ENCODE measurements around the gene WNT5B.

Gene WNT5B

GRCh38 chr12:1630827-1631591 is 2.0 kb downstream of the WNT5B start:
- DNase-seq, result no peak

DNA sequence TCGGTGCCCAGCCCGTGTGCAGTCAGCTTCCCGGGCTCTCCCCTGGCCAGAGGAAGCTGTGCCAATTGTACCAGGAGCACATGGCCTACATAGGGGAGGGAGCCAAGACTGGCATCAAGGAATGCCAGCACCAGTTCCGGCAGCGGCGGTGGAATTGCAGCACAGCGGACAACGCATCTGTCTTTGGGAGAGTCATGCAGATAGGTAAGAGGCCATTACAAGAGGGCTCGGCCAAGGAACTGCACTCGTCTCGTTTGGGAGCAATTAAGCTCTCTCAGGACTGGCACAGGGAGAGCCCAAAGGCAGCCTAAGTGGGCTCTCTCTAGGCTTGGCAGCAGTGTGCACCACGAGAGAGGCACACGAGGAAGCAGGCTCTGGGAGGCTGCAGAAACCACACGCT is 3.7 kb downstream of the WNT5B start:
- no peak for DNase-seq

DNA sequence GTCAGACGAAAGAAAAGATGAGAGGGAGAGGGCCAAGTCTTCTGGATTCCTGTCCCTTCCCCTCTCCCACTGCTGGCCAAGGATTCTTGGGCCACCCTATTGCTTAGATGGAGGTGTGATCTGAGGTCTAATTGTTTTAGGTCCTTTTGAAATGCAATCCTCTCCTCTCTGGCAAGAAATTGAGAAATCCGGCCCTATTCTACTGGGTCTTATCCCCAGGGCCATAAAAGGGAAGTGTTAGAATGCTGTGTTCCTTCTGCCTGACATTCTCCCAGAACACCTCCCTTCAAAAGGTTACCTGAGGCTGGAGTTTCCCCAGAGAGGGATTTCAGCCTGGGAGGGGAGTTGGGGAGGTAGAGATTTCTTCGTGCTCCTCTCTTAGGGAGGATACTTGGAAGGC is 4.4 kb downstream of the WNT5B start:
- DNase-seq, result no peak

DNA sequence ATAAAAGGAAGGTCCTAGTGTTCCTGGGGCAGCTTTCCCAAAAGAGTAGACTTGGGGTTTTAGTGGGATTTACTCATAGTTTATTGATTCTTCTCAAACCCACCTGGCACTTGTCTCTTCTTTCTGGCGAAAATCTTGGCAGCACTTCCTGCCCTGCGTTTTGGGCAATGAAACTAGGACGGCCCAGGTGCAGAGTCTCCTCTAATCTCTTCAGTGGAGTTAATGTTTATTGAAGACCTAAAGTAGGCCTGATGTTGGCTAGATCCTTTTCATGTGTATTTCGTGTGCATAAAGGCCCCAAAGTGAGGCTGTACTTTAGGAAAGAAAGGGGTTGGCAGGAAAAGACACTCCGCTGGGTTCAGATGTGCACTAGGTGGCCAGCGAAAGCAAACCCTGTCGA is 5.1 kb downstream of the WNT5B start:
- DNase-seq, result no peak

GRCh38 chr12:1634590-1635191 is 5.7 kb downstream of the WNT5B start:
- peak; percentile 68 for DNase-seq

DNA sequence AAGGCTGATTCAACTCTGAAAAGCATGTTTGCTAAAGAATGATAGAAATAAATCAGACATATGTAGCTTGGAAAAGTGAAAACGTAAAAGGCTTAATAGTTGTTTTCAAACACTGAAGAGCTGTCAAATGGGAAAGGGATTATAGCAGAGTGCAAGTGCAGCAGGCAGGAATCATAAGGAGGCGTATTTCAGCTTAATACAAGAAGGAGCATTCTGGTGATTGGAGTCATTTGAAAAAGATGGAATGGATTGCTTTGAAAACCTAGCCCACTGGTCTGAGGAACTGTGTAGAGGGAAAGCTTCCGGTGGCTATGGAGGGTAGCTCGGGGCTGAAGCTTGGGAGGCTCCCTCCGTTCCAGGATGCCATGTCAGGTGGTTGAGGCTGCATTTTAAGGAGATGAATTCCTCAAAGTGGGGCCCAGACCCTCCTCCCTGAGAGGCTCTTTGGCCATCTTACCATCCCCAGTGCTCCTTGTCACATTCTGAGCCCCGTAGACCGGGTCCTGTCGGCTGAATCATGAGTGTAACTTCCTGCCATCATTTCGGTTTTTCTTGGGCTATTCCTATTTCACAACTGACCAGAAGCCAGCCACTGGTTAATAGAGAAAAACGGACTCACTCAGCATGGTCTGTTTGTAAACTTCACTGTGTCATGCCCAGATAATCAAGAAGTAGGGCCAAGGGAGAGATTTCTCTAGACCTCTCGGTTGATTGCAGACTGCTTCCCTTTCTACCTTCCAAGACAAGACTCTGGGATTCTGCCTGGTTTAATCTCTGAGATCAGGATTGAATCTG is 6.5 kb downstream of the WNT5B start:
- DNase-seq, result no peak

GRCh38 chr12:1638203-1638602 is 9.2 kb downstream of the WNT5B start:
- DNase-seq, result no peak

- DNase-seq, result no peak
Measured at GRCh38 chr12:1639538-1639937, 10.5 kb downstream of the WNT5B start.

DNA sequence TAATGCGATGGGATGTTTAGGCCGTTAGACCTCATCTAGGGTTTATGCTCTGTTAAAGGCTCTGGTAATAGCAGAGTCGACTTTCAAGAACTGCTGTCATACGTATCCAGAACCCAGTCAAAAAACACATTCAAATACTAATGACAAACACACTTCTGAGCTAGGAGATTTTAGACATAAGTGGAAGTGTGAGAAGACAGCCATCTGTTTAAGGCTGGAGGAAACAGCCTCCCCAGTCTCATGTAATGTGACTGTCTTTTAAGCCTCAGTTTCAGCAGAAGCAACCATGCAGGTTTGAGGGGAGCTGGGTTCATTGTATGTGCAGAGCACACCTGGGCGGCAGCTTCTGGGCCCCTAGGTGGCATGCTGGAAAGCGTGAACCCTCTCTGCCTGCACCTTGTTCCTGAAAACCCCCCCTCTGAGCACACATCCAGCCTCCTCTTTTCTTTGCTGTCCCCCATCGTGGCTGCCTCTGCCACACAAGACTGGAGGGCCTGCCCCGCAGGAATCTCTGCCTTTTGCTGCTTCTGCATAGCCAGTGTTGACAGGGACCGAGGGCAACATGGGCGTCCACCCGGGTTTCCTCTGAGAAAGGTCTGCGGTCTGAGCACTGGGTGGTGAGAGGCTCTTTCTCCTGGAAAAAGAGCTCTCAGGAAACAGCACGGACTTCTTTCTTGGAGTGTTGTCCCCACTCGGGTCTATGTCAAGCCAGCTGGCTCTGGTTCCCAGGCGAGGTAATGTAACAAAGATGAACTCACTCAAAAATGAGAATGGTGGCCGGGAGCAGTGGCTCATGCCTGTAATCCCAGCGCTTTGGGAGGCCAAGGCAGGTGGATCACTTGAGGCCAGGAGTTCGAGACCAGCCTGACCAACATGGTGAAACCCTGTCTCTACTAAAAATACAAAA is 11.6 kb downstream of the WNT5B start:
- DNase-seq, result no peak

GRCh38 chr12:1642513-1642912 is 13.5 kb downstream of the WNT5B start:
- DNase-seq, result peak; percentile 19

DNA sequence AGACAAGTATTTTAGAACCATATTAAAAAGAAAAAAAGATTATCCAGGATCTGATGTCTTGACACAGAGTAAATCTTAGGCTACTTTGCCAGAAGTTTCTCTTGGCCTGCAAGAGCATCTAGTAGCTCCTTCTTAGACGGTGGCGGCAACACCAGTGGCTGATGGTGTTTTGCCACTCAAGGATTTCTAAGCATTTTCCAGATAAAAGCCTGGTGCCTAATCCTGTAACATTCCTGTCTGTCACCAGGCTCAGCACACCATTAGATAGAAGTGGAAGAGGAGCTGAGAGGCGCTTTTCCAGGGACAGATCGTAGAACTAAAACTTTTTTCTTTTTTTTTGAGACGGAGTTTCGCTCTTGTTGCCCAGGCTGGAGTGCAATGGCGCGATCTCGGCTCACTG is 14.0 kb downstream of the WNT5B start:
- DNase-seq, result no peak

GRCh38 chr12:1643905-1644533 is 15.0 kb downstream of the WNT5B start:
- peak; percentile 54 for DNase-seq

GRCh38 chr12:1644534-1645438 is 15.8 kb downstream of the WNT5B start:
- DNase-seq, result peak; percentile 92

DNA sequence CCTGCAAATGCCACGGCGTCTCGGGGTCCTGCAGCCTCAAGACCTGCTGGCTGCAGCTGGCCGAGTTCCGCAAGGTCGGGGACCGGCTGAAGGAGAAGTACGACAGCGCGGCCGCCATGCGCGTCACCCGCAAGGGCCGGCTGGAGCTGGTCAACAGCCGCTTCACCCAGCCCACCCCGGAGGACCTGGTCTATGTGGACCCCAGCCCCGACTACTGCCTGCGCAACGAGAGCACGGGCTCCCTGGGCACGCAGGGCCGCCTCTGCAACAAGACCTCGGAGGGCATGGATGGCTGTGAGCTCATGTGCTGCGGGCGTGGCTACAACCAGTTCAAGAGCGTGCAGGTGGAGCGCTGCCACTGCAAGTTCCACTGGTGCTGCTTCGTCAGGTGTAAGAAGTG is 16.8 kb downstream of the WNT5B start:
- DNase-seq, result no peak

GRCh38 chr12:1646569-1647284 is 17.7 kb downstream of the WNT5B start:
- DNase-seq, result no peak

DNA sequence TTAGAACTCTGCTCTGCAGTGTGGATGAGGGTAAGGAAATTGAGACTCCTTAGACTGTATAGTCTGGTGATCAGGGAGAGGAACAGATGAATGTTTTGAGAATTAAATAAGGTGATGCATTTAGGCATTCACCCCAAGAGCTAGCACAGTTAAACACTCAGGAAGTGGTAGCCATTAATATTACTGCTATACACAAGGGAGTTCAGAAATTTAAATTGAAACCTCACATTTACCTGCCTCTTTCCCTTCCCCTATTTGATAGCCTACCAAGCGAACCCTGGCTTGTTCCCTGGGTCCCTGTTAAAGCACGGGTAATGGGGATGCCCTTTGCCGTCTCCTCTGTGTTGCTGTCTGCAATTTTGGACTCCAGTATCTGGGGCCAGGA is 18.2 kb downstream of the WNT5B start:
- no peak for DNase-seq

- DNase-seq, result no peak
Measured at GRCh38 chr12:1650260-1650977, 21.4 kb downstream of the WNT5B start.

DNA sequence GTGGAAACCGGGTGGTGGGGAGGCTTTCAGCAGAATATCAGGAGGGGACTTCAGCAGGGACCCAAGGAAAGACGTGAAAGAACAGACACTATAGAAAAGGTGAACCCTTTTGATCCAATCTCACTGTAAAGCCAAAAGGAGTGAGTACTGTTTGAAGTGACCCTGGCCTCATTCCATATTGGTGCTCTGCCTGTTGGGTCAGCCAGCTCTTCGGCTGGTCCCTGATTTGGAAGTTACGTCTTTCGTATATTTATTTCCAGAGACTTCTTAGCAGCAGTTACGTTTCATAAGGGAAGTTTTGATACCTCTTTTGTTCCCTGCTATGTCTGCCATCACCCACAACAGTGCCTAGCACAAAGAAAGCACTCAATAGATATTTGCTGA is 21.9 kb downstream of the WNT5B start:
- no peak for DNase-seq

GRCh38 chr12:1651946-1652345 is 22.9 kb downstream of the WNT5B start:
- no peak for DNase-seq

GRCh38 chr12:1655225-1655788 is 26.3 kb downstream of the WNT5B start:
- DNase-seq, result no peak
